AG09319 (cell line): Measurements from ENCODE around the gene TTLL13.

Source experiments
- DNase-seq: peaks from one replicate; pipeline ENCODE4 v3.0.0-alpha.2; 2010; ENCODE audit warnings: low read depth; ENCODE audit errors: extremely low read depth
- TF ChIP-seq, protein P1 (sequence below): IDR thresholded peaks from 2 replicates; pipeline ENCODE4 v1.5.1; 2011; ENCODE audit warnings: low read depth, mild to moderate bottlenecking, inconsistent platforms, low read length, moderate library complexity

The TTLL13 gene

DNA sequence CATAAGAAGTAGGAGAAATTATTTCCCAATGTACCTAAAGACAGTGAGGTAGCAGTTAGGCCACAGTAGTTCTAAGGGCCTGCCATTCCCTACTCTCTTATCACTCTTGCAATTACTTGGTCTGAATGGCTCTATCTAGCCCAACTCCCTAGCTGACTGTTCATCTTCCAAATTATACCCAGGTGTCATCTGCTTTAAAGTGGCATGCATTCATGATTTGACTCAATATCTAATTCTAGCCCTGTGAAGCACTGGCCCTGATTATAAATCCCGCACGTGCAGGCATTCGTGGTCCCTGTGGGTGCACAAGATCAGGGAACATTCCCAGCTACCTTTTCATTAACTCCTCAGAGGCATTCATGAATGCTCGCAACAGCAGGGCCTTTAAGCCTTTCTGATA is 59.7 kb downstream of the TTLL13 start:
- TF ChIP-seq, protein P1, sequence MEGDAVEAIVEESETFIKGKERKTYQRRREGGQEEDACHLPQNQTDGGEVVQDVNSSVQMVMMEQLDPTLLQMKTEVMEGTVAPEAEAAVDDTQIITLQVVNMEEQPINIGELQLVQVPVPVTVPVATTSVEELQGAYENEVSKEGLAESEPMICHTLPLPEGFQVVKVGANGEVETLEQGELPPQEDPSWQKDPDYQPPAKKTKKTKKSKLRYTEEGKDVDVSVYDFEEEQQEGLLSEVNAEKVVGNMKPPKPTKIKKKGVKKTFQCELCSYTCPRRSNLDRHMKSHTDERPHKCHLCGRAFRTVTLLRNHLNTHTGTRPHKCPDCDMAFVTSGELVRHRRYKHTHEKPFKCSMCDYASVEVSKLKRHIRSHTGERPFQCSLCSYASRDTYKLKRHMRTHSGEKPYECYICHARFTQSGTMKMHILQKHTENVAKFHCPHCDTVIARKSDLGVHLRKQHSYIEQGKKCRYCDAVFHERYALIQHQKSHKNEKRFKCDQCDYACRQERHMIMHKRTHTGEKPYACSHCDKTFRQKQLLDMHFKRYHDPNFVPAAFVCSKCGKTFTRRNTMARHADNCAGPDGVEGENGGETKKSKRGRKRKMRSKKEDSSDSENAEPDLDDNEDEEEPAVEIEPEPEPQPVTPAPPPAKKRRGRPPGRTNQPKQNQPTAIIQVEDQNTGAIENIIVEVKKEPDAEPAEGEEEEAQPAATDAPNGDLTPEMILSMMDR: no peak
- no peak for DNase-seq
